MG63 (cell line): ENCODE data around the gene ADAM20. TPM values are rescaled to one million over a fixed set of nuclear protein-coding genes. Genes with fewer than 3 reads are reported as not detected.
"Not testable (repeated sequence)": the region's sequence is repeated elsewhere in the genome, so short reads cannot be mapped to it uniquely, and the experiment has no call there.

ENCODE experiments used
- DNase-seq: peaks from one replicate; pipeline ENCODE4 v3.0.0-alpha.2; 2020
- H3K27me3 ChIP-seq: fragments of 250-450 bp; sonication (Bioruptor Pico); 2 replicates; pipeline ENCODE4 v1.5.1; 2020; ENCODE audit warnings: mild to moderate bottlenecking, moderate library complexity
- H3K36me3 ChIP-seq: fragments of 250-450 bp; sonication (Bioruptor Pico); 2 replicates; pipeline ENCODE4 v1.5.1; 2020; ENCODE audit warnings: mild to moderate bottlenecking, moderate library complexity
- H3K4me3 ChIP-seq: fragments of 250-450 bp; sonication (Bioruptor Pico); 2 replicates; pipeline ENCODE4 v1.5.1; 2020; ENCODE audit warnings: mild to moderate bottlenecking, moderate library complexity
- H3K9me3 ChIP-seq: fragments of 250-450 bp; sonication (Bioruptor Pico); 2 replicates; pipeline ENCODE4 v1.5.1; 2020; ENCODE audit warnings: mild to moderate bottlenecking, moderate library complexity
- total RNA-seq: library from RNA; depleted of rRNA; stranded (reverse); fragments of >200 nt; shearing (Covaris generic); gene quantifications from 2 replicates; pipeline ENCODE4 v1.2.3, GENCODE V29; 2014; ENCODE audit warnings: low replicate concordance; rRNA removed

ADAM20 gene
- total RNA-seq, 1 experiment from 2014 or later = not detected

DNA sequence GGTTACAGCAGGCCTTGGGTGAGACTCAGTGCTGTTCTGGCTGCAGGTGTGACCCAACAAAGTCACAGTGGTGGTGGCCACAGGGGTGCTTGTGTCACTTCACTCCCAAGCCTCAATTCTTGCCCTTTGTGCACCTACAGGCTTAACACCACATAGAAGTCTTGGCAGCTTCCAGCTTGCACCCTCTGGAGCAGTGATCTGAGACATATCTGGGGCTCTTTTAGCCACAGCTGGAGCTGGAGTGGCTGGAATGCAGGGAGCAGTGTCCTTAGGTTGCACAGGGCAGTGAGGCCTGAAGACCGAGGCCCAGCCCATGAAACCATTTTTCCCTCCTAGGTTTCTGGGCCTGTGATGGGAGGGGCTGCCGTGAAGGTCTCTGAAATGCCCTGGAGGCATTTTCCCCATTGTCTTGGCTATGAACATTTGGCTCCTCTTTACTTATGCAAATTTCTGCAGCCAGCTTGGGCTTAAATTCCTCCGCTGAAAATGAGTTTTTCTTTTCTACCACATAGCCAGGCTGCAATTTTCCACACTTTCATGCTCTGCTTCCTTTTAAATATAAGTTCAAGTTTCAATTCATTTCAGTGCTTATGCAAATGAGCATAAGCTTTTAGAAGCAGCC is 45.1 kb downstream of the ADAM20 start:
- Histone ChIP-seq H3K36me3 (no peaks in the 10 kb centered on the region), H3K4me3 (no peak overlapping the region), H3K27me3 (no peaks in the 10 kb centered on the region), H3K9me3 (no peaks in the 10 kb centered on the region)
- no peak for DNase-seq

DNA sequence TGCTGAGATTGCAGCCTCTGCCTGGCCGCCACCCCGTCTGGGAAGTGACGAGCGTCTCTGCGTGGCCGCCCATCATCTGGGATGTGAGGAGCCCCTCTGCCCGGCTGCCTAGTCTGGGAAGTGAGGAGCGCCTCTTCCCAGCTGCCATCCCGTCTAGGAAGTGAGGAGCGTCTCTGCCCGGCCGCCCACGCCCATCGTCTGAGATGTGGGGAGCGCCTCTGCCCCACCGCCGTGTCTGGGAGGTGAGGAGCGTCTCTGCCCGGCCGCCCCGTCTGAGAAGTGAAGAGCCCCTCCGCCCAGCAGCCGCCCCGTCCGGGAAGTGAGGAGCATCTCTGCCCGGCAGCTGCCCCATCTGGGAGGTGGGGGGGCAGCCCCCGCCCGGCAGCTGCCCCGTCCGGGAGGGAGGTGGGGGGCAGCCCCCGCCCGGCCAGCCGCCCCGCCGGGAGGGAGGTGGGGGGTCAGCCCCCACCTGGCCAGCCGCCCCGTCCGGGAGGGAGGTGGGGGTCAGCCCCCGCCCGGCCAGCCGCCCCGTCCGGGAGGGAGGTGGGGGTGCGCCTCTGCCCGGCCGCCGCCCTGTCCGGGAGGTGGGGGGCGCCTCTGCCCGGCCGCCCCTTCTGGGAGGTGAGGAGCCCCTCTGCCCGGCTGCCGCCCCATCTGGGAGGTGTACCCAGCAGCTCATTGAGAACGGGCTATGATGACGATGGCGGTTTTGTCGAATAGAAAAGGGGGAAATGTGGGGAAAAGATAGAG is 57.3 kb downstream of the ADAM20 start:
- not testable (repeated sequence) for H3K27me3 ChIP-seq, H3K9me3 ChIP-seq, H3K4me3 ChIP-seq, DNase-seq, H3K36me3 ChIP-seq

DNA sequence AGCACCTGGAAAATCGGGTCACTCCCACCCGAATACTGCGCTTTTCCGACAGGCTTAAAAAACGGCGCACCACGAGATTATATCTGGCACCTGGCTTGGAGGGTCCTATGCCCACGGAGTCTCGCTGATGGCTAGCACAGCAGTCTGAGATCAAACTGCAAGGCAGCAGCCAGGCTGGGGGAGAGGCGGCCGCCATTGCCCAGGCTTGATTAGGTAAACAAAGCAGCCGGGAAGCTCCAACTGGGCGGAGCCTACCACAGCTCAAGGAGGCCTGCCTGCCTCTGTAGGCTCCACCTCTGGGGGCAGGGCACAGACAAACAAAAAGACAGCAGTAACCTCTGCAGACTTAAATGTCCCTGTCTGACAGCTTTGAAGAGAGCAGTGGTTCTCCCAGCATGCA is 59.3 kb downstream of the ADAM20 start:
- not testable (repeated sequence) for DNase-seq, H3K4me3 ChIP-seq, H3K9me3 ChIP-seq

DNA sequence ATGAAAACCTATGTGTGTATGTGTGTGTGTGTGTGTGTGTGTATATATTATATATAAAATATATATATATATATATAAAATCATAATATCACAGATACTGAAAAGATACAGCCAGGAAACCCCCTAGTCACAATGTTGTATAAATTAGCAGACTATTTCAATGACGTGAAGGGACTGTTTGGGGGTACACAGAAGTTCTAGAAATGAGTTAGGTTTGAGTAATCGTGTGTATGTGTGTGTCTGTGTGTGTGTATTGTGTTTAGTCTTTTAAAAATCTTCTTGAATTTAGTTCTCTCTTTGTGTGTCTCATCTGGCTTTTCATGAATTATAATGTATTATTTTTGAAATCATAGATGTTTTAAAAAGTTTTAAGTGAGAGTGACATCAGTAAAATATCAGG is 61.0 kb downstream of the ADAM20 start:
- H3K27me3 ChIP-seq = no peaks in the 10 kb centered on the region
- no peaks in the 10 kb centered on the region for H3K36me3 ChIP-seq
- no peaks in the 10 kb centered on the region for H3K9me3 ChIP-seq
- DNase-seq = no peak
- H3K4me3 ChIP-seq = no peak overlapping the region

More for the DNA sequence above, 59.3 kb downstream of the ADAM20 start:
- H3K36me3 ChIP-seq, H3K27me3 ChIP-seq: not testable (repeated sequence)

Other genes starting within 250 kb of the ADAM20 start
- 33.6 and 35.9 TPM in 2 replicates for gene COX16, start 175.3 kb downstream of the ADAM20 start, total RNA-seq
- 8.9 and 9.3 TPM in 2 replicates for gene SYNJ2BP, start 117.9 kb downstream of the ADAM20 start, total RNA-seq
- gene ADAM21, start 82.8 kb downstream of the ADAM20 start, total RNA-seq = 0.49 and 1.7 TPM in 2 replicates
- gene MED6, start 65.7 kb upstream of the ADAM20 start, total RNA-seq = 19.2 and 28.2 TPM in 2 replicates
- gene TTC9, start 106.9 kb upstream of the ADAM20 start, total RNA-seq = not detected in 2 replicates